A549 treated with dexamethasone at 1 μM for 4 hours (cell line): Measurements from ENCODE around the gene FKBP14. TPM values are rescaled to one million over a fixed set of nuclear protein-coding genes. Genes with fewer than 3 reads are reported as not detected.

Experiments used
- total RNA-seq: library from RNA; stranded (reverse); fragments of 200-300 nt; extraction: Qiagen RNA extraction; gene quantifications from 5 replicates; pipeline ENCODE4 v1.2.3, GENCODE V29; 2022

Gene FKBP14
- total RNA-seq: 6.7 to 10.3 TPM (median 7.3 TPM) in 5 replicates

GRCh38 chr7:30026229-30027064 lies at the start of gene FKBP14:
TSS of gene FKBP14 (minus strand) at chr7:30026702. CDS start at chr7:30026508, 194 bp downstream.

GRCh38 chr7:30028216-30028748 lies 1.8 kb upstream of the FKBP14 start, which contains the start of gene PLEKHA8:
TSS of gene PLEKHA8 (plus strand) at chr7:30028412. CDS start at chr7:30028763, 351 bp downstream.

GRCh38 chr7:29989257-29989995 lies 37.1 kb downstream of the FKBP14 start, which contains the start of gene SCRN1:
TSS of gene SCRN1 (minus strand) at chr7:29989801. CDS start at chr7:29969067, 20,734 bp downstream.

Other genes with a start within 250 kb of the FKBP14 start
- gene WIPF3, start 220.2 kb downstream of the FKBP14 start, total RNA-seq: 0.39 to 0.65 TPM (median 0.62 TPM) in 5 replicates
- 49.7 to 69.6 TPM (median 61.1 TPM) in 5 replicates for gene SCRN1, start 36.9 kb downstream of the FKBP14 start, total RNA-seq
- 4.5 to 7.0 TPM (median 6.2 TPM) in 5 replicates for gene PLEKHA8, start 1.7 kb upstream of the FKBP14 start, total RNA-seq
- gene MTURN, start 108.3 kb upstream of the FKBP14 start, total RNA-seq: 4.8 to 6.8 TPM (median 5.7 TPM) in 5 replicates